ENCODE results near the gene FBLN2.

The FBLN2 gene

DNA sequence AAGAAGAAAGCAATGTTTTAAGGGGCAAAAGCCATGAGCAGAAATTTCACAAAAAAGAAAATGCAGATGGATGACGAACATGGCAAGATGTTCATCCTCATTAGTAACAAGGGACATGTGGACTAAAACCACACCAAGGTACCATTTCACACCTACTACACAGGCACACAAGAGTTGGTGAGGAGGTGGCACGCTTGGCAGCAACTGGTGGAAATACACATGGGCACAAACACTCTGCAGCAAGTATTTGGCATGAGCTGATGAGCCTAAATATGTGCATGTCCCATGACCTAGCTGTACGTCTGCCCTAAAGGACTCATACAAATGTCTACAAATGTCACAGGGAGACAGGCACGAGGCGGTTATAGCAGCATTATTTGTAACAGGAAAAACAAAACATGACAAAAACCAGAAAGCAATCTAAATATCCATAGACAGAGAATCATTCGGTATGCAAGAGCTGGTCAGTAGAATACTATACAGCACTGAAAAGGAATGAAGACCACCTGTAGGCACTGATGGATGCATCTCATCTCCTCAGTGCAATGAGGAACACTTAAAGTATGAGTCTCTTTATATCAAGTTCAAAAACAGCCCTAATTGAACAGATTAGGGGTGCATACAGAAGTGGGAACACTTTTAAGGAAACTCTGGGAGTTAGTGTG lies 11.5 kb upstream of the FBLN2 start:
- no peak for ATAC-seq (ENCODE audit: insufficient read depth, low read depth)
- no peak overlapping the region for H3K4me3 ChIP-seq (ENCODE audit: low read depth in 1 of 2, low read length in 2 of 2)
- H2AFZ ChIP-seq (ENCODE audit: low read depth, low read length) = no peak overlapping the region
- no peak for DNase-seq
- H3K79me2 ChIP-seq (ENCODE audit: insufficient read depth, low read length) = no peaks in the 10 kb centered on the region
- no peaks in the 10 kb centered on the region for H3K36me3 ChIP-seq (ENCODE audit: insufficient read depth, low read length)
- TF ChIP-seq, protein P1, sequence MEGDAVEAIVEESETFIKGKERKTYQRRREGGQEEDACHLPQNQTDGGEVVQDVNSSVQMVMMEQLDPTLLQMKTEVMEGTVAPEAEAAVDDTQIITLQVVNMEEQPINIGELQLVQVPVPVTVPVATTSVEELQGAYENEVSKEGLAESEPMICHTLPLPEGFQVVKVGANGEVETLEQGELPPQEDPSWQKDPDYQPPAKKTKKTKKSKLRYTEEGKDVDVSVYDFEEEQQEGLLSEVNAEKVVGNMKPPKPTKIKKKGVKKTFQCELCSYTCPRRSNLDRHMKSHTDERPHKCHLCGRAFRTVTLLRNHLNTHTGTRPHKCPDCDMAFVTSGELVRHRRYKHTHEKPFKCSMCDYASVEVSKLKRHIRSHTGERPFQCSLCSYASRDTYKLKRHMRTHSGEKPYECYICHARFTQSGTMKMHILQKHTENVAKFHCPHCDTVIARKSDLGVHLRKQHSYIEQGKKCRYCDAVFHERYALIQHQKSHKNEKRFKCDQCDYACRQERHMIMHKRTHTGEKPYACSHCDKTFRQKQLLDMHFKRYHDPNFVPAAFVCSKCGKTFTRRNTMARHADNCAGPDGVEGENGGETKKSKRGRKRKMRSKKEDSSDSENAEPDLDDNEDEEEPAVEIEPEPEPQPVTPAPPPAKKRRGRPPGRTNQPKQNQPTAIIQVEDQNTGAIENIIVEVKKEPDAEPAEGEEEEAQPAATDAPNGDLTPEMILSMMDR (IDR thresholded peaks at IDR 0.05; ENCODE audit: borderline replicate concordance, extremely low read depth, low read length, poor library complexity, severe bottlenecking) = no peak
- TF ChIP-seq EZH2 (IDR thresholded peaks at IDR 0.05; ENCODE audit: borderline replicate concordance, low read depth, low read length, severe bottlenecking) = no peak
- no peaks in the 10 kb centered on the region for H4K20me1 ChIP-seq (ENCODE audit: insufficient read depth, low read length)
- H3K9me3 ChIP-seq (ENCODE audit: insufficient read depth, low read length, severe bottlenecking) = peaks cover 4% of the 10 kb centered on the region
- peaks cover 20% of the 10 kb centered on the region for H3K4me1 ChIP-seq (ENCODE audit: insufficient read depth, low read length)
- no peak overlapping the region for H3K9ac ChIP-seq (ENCODE audit: low read depth, low read length)
- no peaks in the 10 kb centered on the region for H3K27me3 ChIP-seq (ENCODE audit: insufficient read depth, low read length, poor library complexity)
- H3K27ac ChIP-seq (ENCODE audit: low read length) = 0 out of 2 replicates have a peak overlapping the region, but pooled peaks have one; percentile 4
- no peak overlapping the region for H3K4me2 ChIP-seq (ENCODE audit: insufficient read depth, low read length)

DNA sequence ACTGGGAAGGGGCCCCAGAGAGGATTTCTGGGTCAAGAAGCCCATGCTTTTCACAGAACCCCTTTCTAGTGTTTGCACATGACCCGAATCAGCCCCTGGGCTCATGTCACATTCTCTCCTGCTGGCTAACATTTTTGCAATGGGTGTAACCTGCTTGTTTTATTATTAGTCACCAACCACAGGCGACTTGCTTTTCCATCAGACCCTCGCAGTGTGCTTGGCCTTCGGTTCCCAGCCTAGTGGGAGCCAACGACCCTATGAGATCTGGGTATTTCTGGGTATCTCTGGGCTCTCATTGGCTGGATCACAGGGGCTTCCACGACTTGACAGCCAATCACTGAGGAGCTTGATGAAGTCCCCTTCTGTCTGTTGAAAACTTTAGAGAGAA lies 11.0 kb upstream of the FBLN2 start:
- Histone ChIP-seq H3K4me2 (ENCODE audit: insufficient read depth, low read length) (no peak overlapping the region), H3K27ac (ENCODE audit: low read length) (no peak overlapping the region), H3K9ac (ENCODE audit: low read depth, low read length) (no peak overlapping the region), H3K9me3 (ENCODE audit: insufficient read depth, low read length, severe bottlenecking) (peaks cover 5% of the 10 kb centered on the region), H3K4me3 (ENCODE audit: low read depth in 1 of 2, low read length in 2 of 2) (no peak overlapping the region), H3K36me3 (ENCODE audit: insufficient read depth, low read length) (no peaks in the 10 kb centered on the region), H3K27me3 (ENCODE audit: insufficient read depth, low read length, poor library complexity) (no peaks in the 10 kb centered on the region), H2AFZ (ENCODE audit: low read depth, low read length) (no peak overlapping the region), H4K20me1 (ENCODE audit: insufficient read depth, low read length) (no peaks in the 10 kb centered on the region), H3K79me2 (ENCODE audit: insufficient read depth, low read length) (no peaks in the 10 kb centered on the region), H3K4me1 (ENCODE audit: insufficient read depth, low read length) (peaks cover 20% of the 10 kb centered on the region)
- ATAC-seq (ENCODE audit: insufficient read depth, low read depth) = no peak
- TF ChIP-seq EZH2 (IDR thresholded peaks at IDR 0.05; ENCODE audit: borderline replicate concordance, low read depth, low read length, severe bottlenecking) = no peak
- TF ChIP-seq, protein P1 (IDR thresholded peaks at IDR 0.05; ENCODE audit: borderline replicate concordance, extremely low read depth, low read length, poor library complexity, severe bottlenecking) = no peak
- DNase-seq = no peak

DNA sequence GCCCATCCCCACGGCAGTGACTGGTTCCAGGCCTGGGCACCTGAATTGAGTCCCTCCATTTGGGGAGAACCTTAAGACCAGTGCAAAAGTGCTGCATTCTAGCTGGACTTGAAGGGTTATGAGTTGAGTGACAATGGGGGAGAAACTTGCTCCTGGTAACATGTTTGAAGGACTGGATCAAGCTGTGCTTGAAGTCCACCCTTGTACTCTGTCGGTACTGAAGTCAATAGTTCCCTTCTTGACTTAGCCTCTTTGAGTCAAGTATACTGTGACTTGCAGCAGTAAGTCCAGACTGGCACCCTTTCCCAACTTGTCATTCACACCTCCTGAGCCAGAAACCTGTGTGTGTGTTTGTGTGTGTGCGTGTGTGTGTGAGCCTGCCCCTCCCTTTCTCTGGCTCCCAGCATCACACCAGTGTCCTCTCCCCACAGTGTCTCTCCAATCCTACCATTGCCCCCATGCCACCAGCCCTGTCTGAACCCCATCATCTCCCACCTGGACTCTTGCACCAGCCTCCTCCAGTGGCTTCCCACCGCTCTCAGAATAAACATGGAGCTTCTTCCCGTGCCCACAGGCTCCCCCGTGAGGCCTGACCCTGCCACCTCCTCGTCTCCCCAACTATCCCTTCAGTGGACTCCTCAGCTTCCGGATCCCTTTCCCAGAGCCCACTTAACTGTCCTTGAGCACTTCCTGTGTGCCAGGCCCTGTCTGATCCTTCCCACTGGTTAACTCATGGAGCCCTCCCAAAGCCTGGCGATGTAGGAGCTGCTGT lies 10.2 kb upstream of the FBLN2 start:
- no peaks in the 10 kb centered on the region for H3K36me3 ChIP-seq (ENCODE audit: insufficient read depth, low read length)
- H3K27me3 ChIP-seq (ENCODE audit: insufficient read depth, low read length, poor library complexity) = no peaks in the 10 kb centered on the region
- no peak overlapping the region for H3K4me2 ChIP-seq (ENCODE audit: insufficient read depth, low read length)
- H3K79me2 ChIP-seq (ENCODE audit: insufficient read depth, low read length) = no peaks in the 10 kb centered on the region
- peaks cover 28% of the 10 kb centered on the region for H3K4me1 ChIP-seq (ENCODE audit: insufficient read depth, low read length)
- H2AFZ ChIP-seq (ENCODE audit: low read depth, low read length) = no peak overlapping the region
- no peak for ATAC-seq (ENCODE audit: insufficient read depth, low read depth)
- H3K9ac ChIP-seq (ENCODE audit: low read depth, low read length) = no peak overlapping the region
- H3K4me3 ChIP-seq (ENCODE audit: low read depth in 1 of 2, low read length in 2 of 2) = no peak overlapping the region
- no peaks in the 10 kb centered on the region for H4K20me1 ChIP-seq (ENCODE audit: insufficient read depth, low read length)
- DNase-seq = no peak
- TF ChIP-seq, protein P1 (IDR thresholded peaks at IDR 0.05; ENCODE audit: borderline replicate concordance, extremely low read depth, low read length, poor library complexity, severe bottlenecking) = no peak
- no peak for TF ChIP-seq EZH2 (IDR thresholded peaks at IDR 0.05; ENCODE audit: borderline replicate concordance, low read depth, low read length, severe bottlenecking)
- H3K9me3 ChIP-seq (ENCODE audit: insufficient read depth, low read length, severe bottlenecking) = peaks cover 5% of the 10 kb centered on the region
- no peak overlapping the region for H3K27ac ChIP-seq (ENCODE audit: low read length)
